ENCODE measurements around the gene IL17B. TPM values are rescaled to one million over a fixed set of nuclear protein-coding genes. Genes with fewer than 3 reads are reported as not detected.

Gene IL17B
- total and polyA plus RNA-seq, 2 of the 13 experiments (the other 11 are each of a cell fraction or from before 2014, with no cell fraction given) = 0.29 to 2.6 TPM

- TF ChIP-seq ZNF792 (CRISPR knock-in tag; IDR thresholded peaks at IDR 0.05) (no peak), TP53 (CRISPR knock-in tag; conservative IDR thresholded peaks at IDR 0.05) (no peak), SNAPC2 (CRISPR knock-in tag; IDR thresholded peaks at IDR 0.05) (no peak), RBAK (CRISPR knock-in tag; IDR thresholded peaks at IDR 0.05) (no peak), CREM (IDR thresholded peaks at IDR 0.05) (no peak), CREM (CRISPR knock-in tag; IDR thresholded peaks at IDR 0.05) (no peak), JUND (CRISPR knock-in tag; IDR thresholded peaks at IDR 0.05) (no peak), AFF4 (CRISPR knock-in tag; IDR thresholded peaks at IDR 0.05) (no peak), CEBPZ (IDR thresholded peaks at IDR 0.05; ENCODE audit: low read length) (no peak), CCDC6 (CRISPR knock-in tag; IDR thresholded peaks at IDR 0.05) (no peak), HNF1B (CRISPR knock-in tag; IDR thresholded peaks at IDR 0.05) (peak; percentile 46; the same call in 1 of the 2 replicates), ZNF607 (CRISPR knock-in tag; IDR thresholded peaks at IDR 0.05; ENCODE audit: borderline replicate concordance) (0 out of 2 replicates have a peak, but pooled peaks have one; percentile 25), EP300 (IDR thresholded peaks at IDR 0.05; ENCODE audit: low read depth in 2 of 2, low read length in 2 of 2) (no peak), EP300 (CRISPR knock-in tag; IDR thresholded peaks at IDR 0.05; ENCODE audit: borderline replicate concordance) (no peak), YEATS2 (CRISPR knock-in tag; IDR thresholded peaks at IDR 0.05; ENCODE audit: borderline replicate concordance) (no peak), ZBTB42 (CRISPR knock-in tag; IDR thresholded peaks at IDR 0.05) (0 out of 2 replicates have a peak, but pooled peaks have one; percentile 29), KLF9 (CRISPR knock-in tag; IDR thresholded peaks at IDR 0.05; ENCODE audit: low read depth) (no peak), ZNF362 (CRISPR knock-in tag; IDR thresholded peaks at IDR 0.05; ENCODE audit: borderline replicate concordance) (no peak), ZNF446 (CRISPR knock-in tag; IDR thresholded peaks at IDR 0.05) (no peak), RELA (CRISPR knock-in tag; IDR thresholded peaks at IDR 0.05) (no peak), TAF15 (IDR thresholded peaks at IDR 0.05; ENCODE audit: low read depth, low read length, poor library complexity, severe bottlenecking) (no peak)
These were observed 44.1 kb upstream of the IL17B start (continued) for GRCh38 chr5:149423049-149423793.
